HL-60 (cell line): ENCODE measurements around the gene ASB15.

Source experiments
- DNase-seq, 2 experiments: peaks; one replicate each; pipeline ENCODE4 v3.0.0-alpha.2; 2010 to 2020; ENCODE audit warnings: low read depth in 1 of 2, low spot score in 1 of 2
- H3K27ac ChIP-seq: fragments of 250-450 bp; sonication (Bioruptor Pico); replicated peaks from 2 replicates; pipeline ENCODE4 v1.5.1; 2020; ENCODE audit warnings: mild to moderate bottlenecking, moderate library complexity
- H3K27me3 ChIP-seq: fragments of 250-450 bp; sonication (Bioruptor Pico); 2 replicates; pipeline ENCODE4 v1.5.1; 2021; ENCODE audit warnings: mild to moderate bottlenecking, moderate library complexity; ENCODE audit not compliant: insufficient read depth, poor library complexity, severe bottlenecking
- H3K4me3 ChIP-seq: replicated peaks from 2 replicates; pipeline ENCODE4 v1.5.1; 2011; ENCODE audit warnings: mild to moderate bottlenecking, control low read depth, low read length; ENCODE audit not compliant: insufficient read depth
- CTCF ChIP-seq: IDR thresholded peaks from one replicate; pipeline ENCODE4 v1.5.1; 2011; ENCODE audit warnings: low read length, control low read depth, inconsistent platforms; ENCODE audit not compliant: insufficient read depth
- GABPA ChIP-seq: IDR thresholded peaks from 2 replicates; pipeline ENCODE4 v1.6.1; 2012; ENCODE audit warnings: low read depth
- POLR2AphosphoS5 ChIP-seq: IDR thresholded peaks from 2 replicates; pipeline ENCODE4 v1.6.1; 2012; ENCODE audit warnings: low read depth
- SPI1 ChIP-seq: IDR thresholded peaks from 2 replicates; pipeline ENCODE4 v1.6.1; 2012; ENCODE audit warnings: low read depth, mild to moderate bottlenecking, borderline replicate concordance
- TF ChIP-seq, protein P1 (sequence below): IDR thresholded peaks from 2 replicates; pipeline ENCODE4 v1.6.1; 2012; ENCODE audit warnings: low read depth; ENCODE audit not compliant: insufficient replicate concordance

ASB15 gene

GRCh38 chr7:123658023-123658422 is 56.4 kb downstream of the ASB15 start:
- no peak for DNase-seq
- TF ChIP-seq, protein P1, sequence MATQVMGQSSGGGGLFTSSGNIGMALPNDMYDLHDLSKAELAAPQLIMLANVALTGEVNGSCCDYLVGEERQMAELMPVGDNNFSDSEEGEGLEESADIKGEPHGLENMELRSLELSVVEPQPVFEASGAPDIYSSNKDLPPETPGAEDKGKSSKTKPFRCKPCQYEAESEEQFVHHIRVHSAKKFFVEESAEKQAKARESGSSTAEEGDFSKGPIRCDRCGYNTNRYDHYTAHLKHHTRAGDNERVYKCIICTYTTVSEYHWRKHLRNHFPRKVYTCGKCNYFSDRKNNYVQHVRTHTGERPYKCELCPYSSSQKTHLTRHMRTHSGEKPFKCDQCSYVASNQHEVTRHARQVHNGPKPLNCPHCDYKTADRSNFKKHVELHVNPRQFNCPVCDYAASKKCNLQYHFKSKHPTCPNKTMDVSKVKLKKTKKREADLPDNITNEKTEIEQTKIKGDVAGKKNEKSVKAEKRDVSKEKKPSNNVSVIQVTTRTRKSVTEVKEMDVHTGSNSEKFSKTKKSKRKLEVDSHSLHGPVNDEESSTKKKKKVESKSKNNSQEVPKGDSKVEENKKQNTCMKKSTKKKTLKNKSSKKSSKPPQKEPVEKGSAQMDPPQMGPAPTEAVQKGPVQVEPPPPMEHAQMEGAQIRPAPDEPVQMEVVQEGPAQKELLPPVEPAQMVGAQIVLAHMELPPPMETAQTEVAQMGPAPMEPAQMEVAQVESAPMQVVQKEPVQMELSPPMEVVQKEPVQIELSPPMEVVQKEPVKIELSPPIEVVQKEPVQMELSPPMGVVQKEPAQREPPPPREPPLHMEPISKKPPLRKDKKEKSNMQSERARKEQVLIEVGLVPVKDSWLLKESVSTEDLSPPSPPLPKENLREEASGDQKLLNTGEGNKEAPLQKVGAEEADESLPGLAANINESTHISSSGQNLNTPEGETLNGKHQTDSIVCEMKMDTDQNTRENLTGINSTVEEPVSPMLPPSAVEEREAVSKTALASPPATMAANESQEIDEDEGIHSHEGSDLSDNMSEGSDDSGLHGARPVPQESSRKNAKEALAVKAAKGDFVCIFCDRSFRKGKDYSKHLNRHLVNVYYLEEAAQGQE = no peak
- no peak for TF ChIP-seq POLR2AphosphoS5
- no peak for TF ChIP-seq SPI1
- TF ChIP-seq GABPA = no peak
- TF ChIP-seq CTCF = no peak
- no peak overlapping the region for H3K4me3 ChIP-seq
- peaks cover 3% of the 10 kb centered on the region for H3K27me3 ChIP-seq
- H3K27ac ChIP-seq = no peak overlapping the region

DNA sequence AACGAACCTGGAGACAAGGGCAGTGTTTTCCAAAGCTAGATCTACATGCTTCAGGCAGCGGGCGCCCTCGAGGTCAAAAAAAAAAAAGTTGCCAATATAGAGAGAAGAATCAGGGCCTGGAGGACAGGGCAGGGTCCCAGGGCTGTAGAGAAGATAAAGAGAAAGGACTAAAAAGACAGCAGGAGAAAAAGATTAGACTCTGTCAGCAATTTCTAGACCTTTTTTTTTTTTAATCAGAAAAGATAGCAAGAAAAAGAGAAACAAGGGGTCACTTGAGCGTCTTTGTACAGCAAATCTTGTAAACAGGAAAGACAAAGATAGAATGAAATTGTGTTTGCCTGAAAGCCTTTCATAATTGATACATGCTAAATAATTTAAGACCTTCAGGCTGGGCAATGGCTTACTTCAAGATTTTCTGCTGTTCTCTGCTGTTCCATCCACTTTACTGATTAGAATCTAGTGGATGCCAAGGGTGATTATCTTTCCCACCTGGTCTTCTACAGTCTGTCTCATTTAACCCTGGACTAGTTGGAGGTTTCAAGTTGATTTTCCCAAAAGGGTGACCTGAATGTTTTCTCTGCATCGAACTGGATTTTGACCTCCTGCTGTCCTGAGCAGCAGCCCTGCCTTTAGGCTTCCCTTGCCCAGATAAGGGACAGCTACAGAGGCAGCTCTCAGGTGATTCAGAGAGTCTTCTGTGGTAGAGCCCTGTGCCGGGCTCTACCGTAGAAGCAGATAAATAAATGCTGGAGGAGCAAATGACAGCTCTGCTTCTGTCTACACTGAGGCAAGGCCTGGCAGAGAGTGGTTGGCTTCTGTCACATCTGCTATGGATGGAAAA is 59.1 kb downstream of the ASB15 start:
- DNase-seq = no peak
- Histone ChIP-seq H3K27me3 (peaks cover 3% of the 10 kb centered on the region), H3K27ac (no peak overlapping the region), H3K4me3 (no peak overlapping the region)
- TF ChIP-seq GABPA (no peak), POLR2AphosphoS5 (no peak), CTCF (no peak), SPI1 (no peak)
- TF ChIP-seq, protein P1 = no peak

- no peak for DNase-seq
- H3K4me3 ChIP-seq = no peak overlapping the region
- H3K27me3 ChIP-seq = peaks cover 3% of the 10 kb centered on the region
- TF ChIP-seq, protein P1 = no peak
- TF ChIP-seq SPI1 (no peak), CTCF (no peak), GABPA (no peak), POLR2AphosphoS5 (no peak)
- no peak overlapping the region for H3K27ac ChIP-seq
Measured at GRCh38 chr7:123661765-123662164, 60.1 kb downstream of the ASB15 start.
